ENCODE measurements around the gene HEMGN.
"Not testable (repeated sequence)": the region's sequence is repeated elsewhere in the genome, so short reads cannot be mapped to it uniquely, and the experiment has no call there.

Gene HEMGN

DNA sequence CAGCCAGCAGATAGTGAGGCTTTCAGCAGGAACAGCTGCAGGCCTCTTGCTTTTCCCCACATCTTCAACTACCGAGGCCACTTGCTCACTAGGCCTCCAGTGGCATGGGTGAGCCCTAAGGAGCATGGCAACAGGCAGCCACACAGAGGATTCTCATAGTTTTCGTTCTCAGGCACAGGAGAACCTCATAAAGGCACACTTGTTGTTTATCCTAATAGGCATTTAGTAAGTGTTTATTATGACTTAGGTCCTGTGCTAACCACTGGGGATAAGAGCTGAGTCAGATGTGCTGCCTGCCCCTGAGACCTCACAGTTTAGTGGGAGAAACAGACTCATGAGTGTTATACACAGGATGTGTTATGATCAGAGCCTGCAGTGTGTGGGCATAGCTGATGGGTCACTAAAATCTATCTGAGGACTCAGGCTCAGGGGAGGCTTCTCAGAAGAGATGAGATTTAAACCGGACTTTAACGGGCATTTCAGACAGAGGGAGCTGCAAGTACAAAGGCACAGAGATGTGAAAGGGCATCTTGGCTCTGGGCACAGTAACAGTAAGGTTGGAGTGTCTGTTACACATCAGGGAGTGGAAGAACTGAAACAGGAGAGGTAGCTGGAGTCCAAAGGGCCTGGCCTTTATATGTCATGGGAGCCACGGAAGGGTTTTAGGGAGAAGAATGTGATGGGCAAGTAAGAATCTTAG lies 21.0 kb upstream of the HEMGN start:
- H3K4me3 ChIP-seq (replicated peaks in 1 of 2; ENCODE audit: low read depth in 2 of 2, low read length in 2 of 2): no peak overlapping the region
- peak; percentile 8 to 49 for DNase-seq (ENCODE audit: low read depth in 2 of 2)
- TF ChIP-seq, protein P1, sequence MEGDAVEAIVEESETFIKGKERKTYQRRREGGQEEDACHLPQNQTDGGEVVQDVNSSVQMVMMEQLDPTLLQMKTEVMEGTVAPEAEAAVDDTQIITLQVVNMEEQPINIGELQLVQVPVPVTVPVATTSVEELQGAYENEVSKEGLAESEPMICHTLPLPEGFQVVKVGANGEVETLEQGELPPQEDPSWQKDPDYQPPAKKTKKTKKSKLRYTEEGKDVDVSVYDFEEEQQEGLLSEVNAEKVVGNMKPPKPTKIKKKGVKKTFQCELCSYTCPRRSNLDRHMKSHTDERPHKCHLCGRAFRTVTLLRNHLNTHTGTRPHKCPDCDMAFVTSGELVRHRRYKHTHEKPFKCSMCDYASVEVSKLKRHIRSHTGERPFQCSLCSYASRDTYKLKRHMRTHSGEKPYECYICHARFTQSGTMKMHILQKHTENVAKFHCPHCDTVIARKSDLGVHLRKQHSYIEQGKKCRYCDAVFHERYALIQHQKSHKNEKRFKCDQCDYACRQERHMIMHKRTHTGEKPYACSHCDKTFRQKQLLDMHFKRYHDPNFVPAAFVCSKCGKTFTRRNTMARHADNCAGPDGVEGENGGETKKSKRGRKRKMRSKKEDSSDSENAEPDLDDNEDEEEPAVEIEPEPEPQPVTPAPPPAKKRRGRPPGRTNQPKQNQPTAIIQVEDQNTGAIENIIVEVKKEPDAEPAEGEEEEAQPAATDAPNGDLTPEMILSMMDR (IDR thresholded peaks at IDR 0.05; ENCODE audit: low read depth, low read length): no peak

- no peak overlapping the region for H3K4me3 ChIP-seq (replicated peaks in 1 of 2; ENCODE audit: low read depth in 2 of 2, low read length in 2 of 2)
- TF ChIP-seq, protein P1 (IDR thresholded peaks at IDR 0.05; ENCODE audit: low read depth, low read length): no peak
- DNase-seq (ENCODE audit: low read depth in 2 of 2): no peak
Measured at GRCh38 chr9:97956331-97956730, 18.4 kb upstream of the HEMGN start.

GRCh38 chr9:97954550-97954989 lies 16.6 kb upstream of the HEMGN start:
- DNase-seq (ENCODE audit: low read depth in 2 of 2): peak; percentile 13 to 32
- no peak overlapping the region for H3K4me3 ChIP-seq (replicated peaks in 1 of 2; ENCODE audit: low read depth in 2 of 2, low read length in 2 of 2)
- TF ChIP-seq, protein P1 (IDR thresholded peaks at IDR 0.05; ENCODE audit: low read depth, low read length): peak; percentile 59

DNA sequence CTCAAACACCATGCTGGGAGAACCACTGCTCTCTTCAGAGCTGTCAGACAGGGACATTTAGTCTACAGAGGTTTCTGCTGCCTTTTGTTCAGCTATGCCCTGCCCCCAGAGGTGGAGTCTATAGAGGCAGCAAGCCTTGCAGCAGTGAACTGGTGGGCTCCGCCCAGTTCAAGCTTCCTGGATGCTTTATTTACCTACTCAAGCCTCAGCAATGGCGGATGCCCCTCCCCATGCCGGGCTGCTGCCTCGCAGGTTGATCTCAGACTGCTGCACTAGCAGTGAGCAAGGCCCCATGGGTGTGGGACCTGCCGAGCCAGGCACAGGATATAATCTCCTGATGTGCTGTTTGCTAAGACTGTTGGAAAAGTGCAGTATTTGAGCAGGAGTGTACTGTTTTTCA lies 12.9 kb upstream of the HEMGN start:
- not testable (repeated sequence) for DNase-seq (ENCODE audit: low read depth in 2 of 2); H3K4me3 ChIP-seq (replicated peaks in 1 of 2; ENCODE audit: low read depth in 2 of 2, low read length in 2 of 2)

- not testable (repeated sequence) for DNase-seq (ENCODE audit: low read depth in 2 of 2); H3K4me3 ChIP-seq (replicated peaks in 1 of 2; ENCODE audit: low read depth in 2 of 2, low read length in 2 of 2)
Measured at GRCh38 chr9:97947094-97947493, 9.1 kb upstream of the HEMGN start.

DNA sequence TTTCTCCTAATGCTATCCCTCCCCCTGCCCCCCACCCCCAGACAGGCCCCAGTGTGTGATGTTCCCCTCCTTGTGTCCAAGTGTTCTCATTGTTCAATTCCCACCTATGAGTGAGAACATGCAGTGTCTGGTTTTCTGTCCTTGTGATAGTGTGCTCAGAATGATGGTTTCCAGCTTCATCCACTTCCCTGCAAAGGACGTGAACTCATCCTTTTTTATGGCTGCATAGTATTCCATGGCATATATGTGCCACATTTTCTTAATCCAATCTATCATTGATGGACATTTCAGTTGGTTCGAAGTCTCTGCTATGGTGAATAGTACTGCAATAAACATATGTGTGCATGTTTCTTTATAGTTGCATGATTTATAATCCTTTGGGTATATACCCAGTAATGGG lies 7.5 kb upstream of the HEMGN start:
- H3K4me3 ChIP-seq (replicated peaks in 1 of 2; ENCODE audit: low read depth in 2 of 2, low read length in 2 of 2); DNase-seq (ENCODE audit: low read depth in 2 of 2): not testable (repeated sequence)

GRCh38 chr9:97944612-97945011 lies 6.6 kb upstream of the HEMGN start:
- TF ChIP-seq, protein P1 (IDR thresholded peaks at IDR 0.05; ENCODE audit: low read depth, low read length): no peak
- no peak for DNase-seq (ENCODE audit: low read depth in 2 of 2)
- no peak overlapping the region for H3K4me3 ChIP-seq (replicated peaks in 1 of 2; ENCODE audit: low read depth in 2 of 2, low read length in 2 of 2)

GRCh38 chr9:97943308-97943855 lies 5.4 kb upstream of the HEMGN start:
- TF ChIP-seq, protein P1 (IDR thresholded peaks at IDR 0.05; ENCODE audit: low read depth, low read length): no peak
- H3K4me3 ChIP-seq (replicated peaks in 1 of 2; ENCODE audit: low read depth in 2 of 2, low read length in 2 of 2): no peak overlapping the region
- no peak for DNase-seq (ENCODE audit: low read depth in 2 of 2)
